WTC11 (cell line): ENCODE data around the gene UBE2J2. TPM values are rescaled to one million over a fixed set of nuclear protein-coding genes. Genes with fewer than 3 reads are reported as not detected.
A peak's percentile ranks its signal among the peaks of the same experiment; 100 is the strongest.

Source experiments
- ATAC-seq: fragments of 200-7000 bp; cut with Tn5 transposase; 2 replicates; pipeline ENCODE4 v1.10.0; 2021; ENCODE audit warnings: mild to moderate bottlenecking, moderate library complexity
- CTCF ChIA-PET: fragments of 300-600 bp; sonication (Branson Sonifier 250); formaldehyde crosslinking; loops from one replicate; lab custom pipeline; 2021; ENCODE audit warnings: antibody characterized with exemption; lab: Charles Lee
- POLR2A ChIA-PET: fragments of 350-600 bp; sonication (Branson Sonifier 250); formaldehyde crosslinking; loops from one replicate; lab custom pipeline; 2021; ENCODE audit warnings: antibody characterized with exemption; lab: Charles Lee
- DNase-seq: peaks from one replicate; pipeline ENCODE4 v3.0.0; 2021; ENCODE audit warnings: low spot score
- H3K27ac Mint-ChIP-seq: 2 replicates; pipeline ENCODE4 v1.8.0; 2021; ENCODE audit warnings: mixed read lengths
- H3K27me3 Mint-ChIP-seq: 2 replicates; pipeline ENCODE4 v1.8.0; 2021; ENCODE audit warnings: low read depth, mild to moderate bottlenecking, moderate library complexity, mixed read lengths
- H3K36me3 Mint-ChIP-seq: 2 replicates; pipeline ENCODE4 v1.8.0; 2021; ENCODE audit warnings: mixed read lengths
- H3K4me1 Mint-ChIP-seq: 2 replicates; pipeline ENCODE4 v1.8.0; 2022; ENCODE audit warnings: mixed read lengths
- H3K4me3 Mint-ChIP-seq: 2 replicates; pipeline ENCODE4 v1.8.0; 2021; ENCODE audit warnings: mild to moderate bottlenecking, moderate library complexity, mixed read lengths
- H3K9me3 Mint-ChIP-seq: 2 replicates; pipeline ENCODE4 v1.8.0; 2021; ENCODE audit warnings: mixed read lengths
- ATF2 ChIP-seq: sonication (generic); formaldehyde crosslinking; IDR thresholded peaks from 2 replicates; pipeline ENCODE4 v1.8.1; 2022; ENCODE audit warnings: low read depth, missing genetic modification reagents, borderline replicate concordance
- ATF6 ChIP-seq: sonication (generic); formaldehyde crosslinking; IDR thresholded peaks from 2 replicates; pipeline ENCODE4 v1.8.1; 2023; ENCODE audit warnings: mild to moderate bottlenecking, missing genetic modification reagents
- E2F1 ChIP-seq: sonication (generic); formaldehyde crosslinking; IDR thresholded peaks from 2 replicates; pipeline ENCODE4 v1.8.0; 2022; ENCODE audit warnings: mild to moderate bottlenecking, missing genetic modification reagents
- ELF4 ChIP-seq: sonication (generic); formaldehyde crosslinking; IDR thresholded peaks from 2 replicates; pipeline ENCODE4 v1.8.1; 2022; ENCODE audit warnings: low read depth, mild to moderate bottlenecking, moderate library complexity, missing genetic modification reagents
- FOXJ3 ChIP-seq: sonication (generic); formaldehyde crosslinking; IDR thresholded peaks from 2 replicates; pipeline ENCODE4 v1.9.0; 2021; ENCODE audit warnings: missing genetic modification reagents, mild to moderate bottlenecking, borderline replicate concordance
- FOXP4 ChIP-seq: sonication (generic); formaldehyde crosslinking; IDR thresholded peaks from 2 replicates; pipeline ENCODE4 v1.8.0; 2022; ENCODE audit warnings: mild to moderate bottlenecking, missing genetic modification reagents
- GRHL2 ChIP-seq: fragments of 250-450 bp; sonication (Bioruptor Pico); IDR thresholded peaks from 2 replicates; pipeline ENCODE4 v1.8.0; 2022; ENCODE audit warnings: mild to moderate bottlenecking, moderate library complexity; ENCODE audit not compliant: insufficient replicate concordance, severe bottlenecking
- JUN ChIP-seq: sonication (generic); formaldehyde crosslinking; IDR thresholded peaks from 2 replicates; pipeline ENCODE4 v1.8.0; 2023; ENCODE audit warnings: mild to moderate bottlenecking, missing genetic modification reagents
- KAT7 ChIP-seq: sonication (generic); formaldehyde crosslinking; IDR thresholded peaks from 2 replicates; pipeline ENCODE4 v1.8.1; 2023; ENCODE audit warnings: missing genetic modification reagents, mild to moderate bottlenecking, borderline replicate concordance
- MAX ChIP-seq: sonication (generic); formaldehyde crosslinking; IDR thresholded peaks from 2 replicates; pipeline ENCODE4 v1.8.0; 2022; ENCODE audit warnings: mild to moderate bottlenecking, missing genetic modification reagents
- SP1 ChIP-seq: sonication (generic); formaldehyde crosslinking; conservative IDR thresholded peaks from 2 replicates; pipeline ENCODE4 v1.8.1; 2022; ENCODE audit warnings: missing genetic modification reagents
- STAT6 ChIP-seq: sonication (generic); formaldehyde crosslinking; conservative IDR thresholded peaks from 2 replicates; pipeline ENCODE4 v1.8.1; 2023; ENCODE audit warnings: mild to moderate bottlenecking, low read depth, missing genetic modification reagents, moderate library complexity
- ZMAT4 ChIP-seq: fragments of 250-450 bp; sonication (Bioruptor Pico); IDR thresholded peaks from 2 replicates; pipeline ENCODE4 v1.9.0; 2021; ENCODE audit warnings: mild to moderate bottlenecking
- ZNF396 ChIP-seq: fragments of 250-450 bp; sonication (Bioruptor Pico); IDR thresholded peaks from 2 replicates; pipeline ENCODE4 v1.8.0; 2021; ENCODE audit warnings: mild to moderate bottlenecking, moderate library complexity, borderline replicate concordance
- ZNF416 ChIP-seq: fragments of 250-450 bp; sonication (Bioruptor Pico); IDR thresholded peaks from 2 replicates; pipeline ENCODE4 v1.9.0; 2021; ENCODE audit warnings: mild to moderate bottlenecking, inconsistent platforms
- ZNF512 ChIP-seq: sonication (generic); formaldehyde crosslinking; IDR thresholded peaks from 2 replicates; pipeline ENCODE4 v1.8.1; 2022; ENCODE audit warnings: missing genetic modification reagents, borderline replicate concordance
- ZNF532 ChIP-seq: fragments of 250-450 bp; sonication (Bioruptor Pico); IDR thresholded peaks from 2 replicates; pipeline ENCODE4 v1.9.0; 2021; ENCODE audit warnings: mild to moderate bottlenecking, borderline replicate concordance
- ZNF671 ChIP-seq: fragments of 250-450 bp; sonication (Bioruptor Pico); IDR thresholded peaks from 2 replicates; pipeline ENCODE4 v1.8.0; 2021; ENCODE audit warnings: mild to moderate bottlenecking
- total RNA-seq: library from RNA; stranded (reverse); gene quantifications from 3 replicates; pipeline ENCODE4 v1.2.3, GENCODE V29; 2021

UBE2J2 gene
- total RNA-seq, 1 experiment from 2014 or later = 72.2 TPM

GRCh38 chr1:1274931-1275431 lies 1.3 kb upstream of the UBE2J2 start (continued):
- no peak for TF ChIP-seq ATF6 (CRISPR knock-in tag)
- TF ChIP-seq JUN (CRISPR knock-in tag) = no peak
- no peak for TF ChIP-seq FOXJ3 (CRISPR knock-in tag)
- no peak for TF ChIP-seq KAT7 (CRISPR knock-in tag)
- no peak for TF ChIP-seq ZNF671
- TF ChIP-seq ZNF416 (CRISPR knock-in tag) = no peak
- TF ChIP-seq ZNF532 (CRISPR knock-in tag) = no peak
- TF ChIP-seq ZNF396 = no peak
- TF ChIP-seq STAT6 (CRISPR knock-in tag) = no peak
- TF ChIP-seq ZMAT4 (CRISPR knock-in tag) = no peak

- Mint-ChIP-seq H3K4me1 (peaks cover 23% of the 10 kb centered on the region), H3K36me3 (peaks cover 5% of the 10 kb centered on the region), H3K9me3 (peaks cover 5% of the 10 kb centered on the region), H3K4me3 (peak overlapping the region; percentile 67), H3K27me3 (no peaks in the 10 kb centered on the region), H3K27ac (no peak overlapping the region)
- DNase-seq (peak; percentile 35), ATAC-seq (peak; percentile 43)
- CTCF ChIA-PET = interaction anchor here (1.0 to 2.2 kb wide), 10 partner anchors 10 to 290 kb away, joined by 3 to 25 read pairs (median 4); no protein-coding TSS in a partner anchor
- POLR2A ChIA-PET = interaction anchor here (1.4 kb wide), 1 partner anchor 17 kb away, joined by 5 read pairs; no protein-coding TSS in a partner anchor
- no peak for TF ChIP-seq ATF2 (CRISPR knock-in tag)
- no peak for TF ChIP-seq ZNF512 (CRISPR knock-in tag)
- no peak for TF ChIP-seq MAX
- no peak for TF ChIP-seq SP1 (CRISPR knock-in tag)
- TF ChIP-seq GRHL2 (CRISPR knock-in tag) = no peak
- no peak for TF ChIP-seq ELF4 (CRISPR knock-in tag)
- TF ChIP-seq E2F1 = no peak
- no peak for TF ChIP-seq FOXP4
These were observed 761 bp upstream of the UBE2J2 start for GRCh38 chr1:1274299-1274930.
